GM21447 (cell line): ENCODE measurements around the gene ZNF181.

Source experiments
- ATAC-seq: cut with Tn5 transposase; IDR thresholded peaks from one replicate; pipeline ENCODE4 v1.9.1; 2021; ENCODE audit not compliant: unreplicated experiment

ZNF181 gene

GRCh38 chr19:34744896-34745690 lies 11.1 kb downstream of the ZNF181 start:
- ATAC-seq, result no peak

- no peak for ATAC-seq
Measured at GRCh38 chr19:34757441-34757840, 23.4 kb downstream of the ZNF181 start.

- ATAC-seq, result no peak
Measured at GRCh38 chr19:34759218-34759917, 25.3 kb downstream of the ZNF181 start.

GRCh38 chr19:34766386-34766785 lies 32.3 kb downstream of the ZNF181 start:
- no peak for ATAC-seq

GRCh38 chr19:34767951-34768350 lies 33.9 kb downstream of the ZNF181 start:
- no peak for ATAC-seq

- ATAC-seq, result peak; percentile 93
Measured at GRCh38 chr19:34772697-34773554, 38.9 kb downstream of the ZNF181 start, which contains the start of gene ZNF599. TSS of gene ZNF599 (minus strand) at chr19:34773215. CDS start at chr19:34772841, 374 bp downstream.

GRCh38 chr19:34773555-34773864 lies 39.5 kb downstream of the ZNF181 start:
- no peak for ATAC-seq

GRCh38 chr19:34774857-34775256 lies 40.8 kb downstream of the ZNF181 start:
- no peak for ATAC-seq

GRCh38 chr19:34778342-34778741 lies 44.3 kb downstream of the ZNF181 start:
- no peak for ATAC-seq

- ATAC-seq, result no peak
Measured at GRCh38 chr19:34779652-34780051, 45.6 kb downstream of the ZNF181 start.

- no peak for ATAC-seq
Measured at GRCh38 chr19:34786236-34786635, 52.2 kb downstream of the ZNF181 start.

- ATAC-seq, result no peak
Measured at GRCh38 chr19:34787059-34787824, 53.2 kb downstream of the ZNF181 start.

GRCh38 chr19:34788074-34788473 lies 54.0 kb downstream of the ZNF181 start:
- no peak for ATAC-seq

GRCh38 chr19:34793565-34793964 lies 59.5 kb downstream of the ZNF181 start:
- ATAC-seq, result no peak

- no peak for ATAC-seq
Measured at GRCh38 chr19:34794066-34794960, 60.3 kb downstream of the ZNF181 start.
